Measurements from ENCODE around the gene NFYA. TPM values are rescaled to one million over a fixed set of nuclear protein-coding genes. Genes with fewer than 3 reads are reported as not detected.

Gene NFYA
- total RNA-seq, 1 experiment from 2014 or later = 41.5 TPM

- no peaks in the 10 kb centered on the region for H3K27me3 Mint-ChIP-seq (ENCODE audit: insufficient read depth, unreplicated experiment)
- peaks cover 29% of the 10 kb centered on the region for H3K4me1 Mint-ChIP-seq (ENCODE audit: insufficient read depth, unreplicated experiment)
- H3K27ac Mint-ChIP-seq (ENCODE audit: low read depth, unreplicated experiment) = no peak overlapping the region
- intact Hi-C loops (cut with micrococcal nuclease) = loop anchor here (1.0 to 10.0 kb wide), 5 partner anchors 22 to 1653 kb away; no protein-coding TSS in a partner anchor
- H3K4me3 Mint-ChIP-seq (ENCODE audit: unreplicated experiment) = peak overlapping the region; percentile 61
- H3K36me3 Mint-ChIP-seq (ENCODE audit: insufficient read depth, unreplicated experiment) = no peaks in the 10 kb centered on the region
- CTCF ChIA-PET = interaction anchor here (0.6 to 5.3 kb wide), 63 partner anchors 9 to 1679 kb away, joined by 3 to 43 read pairs (median 4); partner anchors contain the start of genes TSPO2 and UNC5CL
- TF ChIP-seq CTCF (IDR thresholded peaks at IDR 0.05; ENCODE audit: unreplicated experiment) = peak; percentile 98
- peak; percentile 79 for DNase-seq (ENCODE audit: unreplicated experiment)
- no TSS peak for BruUV-seq (replicated peaks)
- POLR2A ChIA-PET = interaction anchor here (1.3 to 2.8 kb wide), 2 partner anchors 9 to 43 kb away, joined by 6 to 9 read pairs; no protein-coding TSS in a partner anchor
- H3K9me3 Mint-ChIP-seq (ENCODE audit: unreplicated experiment) = no peaks in the 10 kb centered on the region
Measured at GRCh38 chr6:41027799-41028560, 44.8 kb upstream of the NFYA start.

- intact Hi-C loops (cut with micrococcal nuclease) = loop anchor here (1.0 to 10.0 kb wide), 4 partner anchors 22 to 1654 kb away; no protein-coding TSS in a partner anchor
- Mint-ChIP-seq H3K4me3 (ENCODE audit: unreplicated experiment) (peak overlapping the region; percentile 61), H3K4me1 (ENCODE audit: insufficient read depth, unreplicated experiment) (peaks cover 24% of the 10 kb centered on the region), H3K27ac (ENCODE audit: low read depth, unreplicated experiment) (no peak overlapping the region), H3K27me3 (ENCODE audit: insufficient read depth, unreplicated experiment) (no peaks in the 10 kb centered on the region), H3K9me3 (ENCODE audit: unreplicated experiment) (no peaks in the 10 kb centered on the region), H3K36me3 (ENCODE audit: insufficient read depth, unreplicated experiment) (no peaks in the 10 kb centered on the region)
- no peak for DNase-seq (ENCODE audit: unreplicated experiment)
- BruUV-seq (replicated peaks) = no TSS peak
- TF ChIP-seq CTCF (IDR thresholded peaks at IDR 0.05; ENCODE audit: unreplicated experiment) = no peak
- CTCF ChIA-PET = interaction anchor here (0.6 to 5.3 kb wide), 54 partner anchors 8 to 1680 kb away, joined by 3 to 43 read pairs (median 4); partner anchors contain the start of genes TSPO2 and UNC5CL
- POLR2A ChIA-PET = interaction anchor here (0.7 to 2.8 kb wide), 3 partner anchors 10 to 117 kb away, joined by 3 to 9 read pairs (median 6); no protein-coding TSS in a partner anchor
Measured at GRCh38 chr6:41028561-41029412, 44.0 kb upstream of the NFYA start.

GRCh38 chr6:41032830-41033229 lies 39.9 kb upstream of the NFYA start:
- Mint-ChIP-seq H3K9me3 (ENCODE audit: unreplicated experiment) (no peaks in the 10 kb centered on the region), H3K4me1 (ENCODE audit: insufficient read depth, unreplicated experiment) (peaks cover 32% of the 10 kb centered on the region), H3K27me3 (ENCODE audit: insufficient read depth, unreplicated experiment) (no peaks in the 10 kb centered on the region), H3K4me3 (ENCODE audit: unreplicated experiment) (no peak overlapping the region), H3K27ac (ENCODE audit: low read depth, unreplicated experiment) (no peak overlapping the region), H3K36me3 (ENCODE audit: insufficient read depth, unreplicated experiment) (no peaks in the 10 kb centered on the region)
- BruUV-seq (replicated peaks) = no TSS peak
- intact Hi-C loops (cut with micrococcal nuclease) = no loop called here
- ChIA-PET POLR2A (interaction anchor here (0.6 kb wide), 1 partner anchor 1568 kb away, joined by 3 read pairs; no protein-coding TSS in a partner anchor), CTCF (interaction anchor here (0.5 to 0.7 kb wide), 3 partner anchors 33 to 1152 kb away, joined by 3 to 4 read pairs (median 3); no protein-coding TSS in a partner anchor)
- TF ChIP-seq CTCF (IDR thresholded peaks at IDR 0.05; ENCODE audit: unreplicated experiment) = no peak
- DNase-seq (ENCODE audit: unreplicated experiment) = no peak

- BruUV-seq (replicated peaks) = no TSS peak
- H3K4me3 Mint-ChIP-seq (ENCODE audit: unreplicated experiment) = no peak overlapping the region
- H3K9me3 Mint-ChIP-seq (ENCODE audit: unreplicated experiment) = no peaks in the 10 kb centered on the region
- no peak for DNase-seq (ENCODE audit: unreplicated experiment)
- H3K27ac Mint-ChIP-seq (ENCODE audit: low read depth, unreplicated experiment) = no peak overlapping the region
- TF ChIP-seq CTCF (IDR thresholded peaks at IDR 0.05; ENCODE audit: unreplicated experiment) = no peak
- POLR2A ChIA-PET = no interaction called here
- H3K36me3 Mint-ChIP-seq (ENCODE audit: insufficient read depth, unreplicated experiment) = no peaks in the 10 kb centered on the region
- intact Hi-C loops (cut with micrococcal nuclease) = no loop called here
- CTCF ChIA-PET = no interaction called here
- no peaks in the 10 kb centered on the region for H3K27me3 Mint-ChIP-seq (ENCODE audit: insufficient read depth, unreplicated experiment)
- peaks cover 27% of the 10 kb centered on the region for H3K4me1 Mint-ChIP-seq (ENCODE audit: insufficient read depth, unreplicated experiment)
Measured at GRCh38 chr6:41033776-41034175, 39.0 kb upstream of the NFYA start.
